ENCODE data around the gene CIB4. TPM values are rescaled to one million over a fixed set of nuclear protein-coding genes. Genes with fewer than 3 reads are reported as not detected.

The CIB4 gene
- total and polyA plus RNA-seq, 5 donors: not detected

- Histone ChIP-seq H3K4me3 (ENCODE audit: low read length) (no peak overlapping the region), H3K27me3 (ENCODE audit: control insufficient read depth, insufficient read depth) (no peaks in the 10 kb centered on the region), H3K9me3 (ENCODE audit: control insufficient read depth, low read length) (no peaks in the 10 kb centered on the region), H3K27ac (ENCODE audit: low read length) (no peak overlapping the region), H3K4me1 (ENCODE audit: control insufficient read depth, insufficient read depth, low read length) (no peaks in the 10 kb centered on the region)
- intact Hi-C loops (cut with DNase I): no loop called here
- ATAC-seq (no peak), DNase-seq (no peak)
- 76% methylated on average over 2 of the region's 2 CpGs for WGBS
Observed at GRCh38 chr2:26599387-26599786, 41.8 kb downstream of the CIB4 start.

- Histone ChIP-seq H3K4me3 (ENCODE audit: low read length) (no peak overlapping the region), H3K27ac (ENCODE audit: low read length) (no peak overlapping the region), H3K9me3 (ENCODE audit: control insufficient read depth, low read length) (no peaks in the 10 kb centered on the region), H3K27me3 (ENCODE audit: control insufficient read depth, insufficient read depth) (no peaks in the 10 kb centered on the region), H3K4me1 (ENCODE audit: control insufficient read depth, insufficient read depth, low read length) (no peaks in the 10 kb centered on the region)
- whole genome bisulfite sequencing: 51% methylated on average over 4 of the region's 4 CpGs
- ATAC-seq: no peak
- DNase-seq: no peak
- intact Hi-C loops (cut with DNase I): no loop called here
Observed at GRCh38 chr2:26598996-26599373, 42.2 kb downstream of the CIB4 start.

GRCh38 chr2:26598336-26598995, 42.7 kb downstream of the CIB4 start:
- no peak for DNase-seq
- ATAC-seq: peak; percentile 20 to 22
- Histone ChIP-seq H3K9me3 (ENCODE audit: control insufficient read depth, low read length) (no peaks in the 10 kb centered on the region), H3K4me1 (ENCODE audit: control insufficient read depth, insufficient read depth, low read length) (no peaks in the 10 kb centered on the region), H3K27ac (ENCODE audit: low read length) (no peak overlapping the region), H3K27me3 (ENCODE audit: control insufficient read depth, insufficient read depth) (no peaks in the 10 kb centered on the region), H3K4me3 (ENCODE audit: low read length) (no peak overlapping the region)
- intact Hi-C loops (cut with DNase I): no loop called here
- 61% methylated on average over 13 of the region's 13 CpGs for WGBS

DNA sequence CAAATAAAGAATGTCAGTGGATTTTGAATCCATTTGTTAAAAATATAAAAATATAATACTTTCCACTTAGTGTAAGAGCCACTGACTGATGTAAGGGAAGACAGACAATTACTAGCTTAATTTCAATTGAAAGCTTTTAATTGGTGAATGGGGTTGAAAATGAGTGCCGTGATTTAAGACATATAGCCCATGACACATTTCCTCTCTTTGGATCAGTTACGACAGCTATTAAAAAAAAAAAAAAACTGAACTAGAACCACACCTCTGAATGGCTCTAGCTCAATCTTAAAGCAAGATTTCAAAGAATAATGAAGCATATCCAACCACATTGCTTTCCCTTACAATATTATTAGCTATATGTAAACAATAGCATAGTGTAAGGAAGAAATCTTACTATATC, 44.0 kb downstream of the CIB4 start:
- no peaks in the 10 kb centered on the region for H3K27me3 ChIP-seq (ENCODE audit: control insufficient read depth, insufficient read depth)
- no peak for DNase-seq
- no peak overlapping the region for H3K4me3 ChIP-seq (ENCODE audit: low read length)
- 46% methylated on average over 2 of the region's 2 CpGs for WGBS
- intact Hi-C loops (cut with DNase I): no loop called here
- no peaks in the 10 kb centered on the region for H3K9me3 ChIP-seq (ENCODE audit: control insufficient read depth, low read length)
- ATAC-seq: no peak
- H3K27ac ChIP-seq (ENCODE audit: low read length): no peak overlapping the region
- no peaks in the 10 kb centered on the region for H3K4me1 ChIP-seq (ENCODE audit: control insufficient read depth, insufficient read depth, low read length)

DNA sequence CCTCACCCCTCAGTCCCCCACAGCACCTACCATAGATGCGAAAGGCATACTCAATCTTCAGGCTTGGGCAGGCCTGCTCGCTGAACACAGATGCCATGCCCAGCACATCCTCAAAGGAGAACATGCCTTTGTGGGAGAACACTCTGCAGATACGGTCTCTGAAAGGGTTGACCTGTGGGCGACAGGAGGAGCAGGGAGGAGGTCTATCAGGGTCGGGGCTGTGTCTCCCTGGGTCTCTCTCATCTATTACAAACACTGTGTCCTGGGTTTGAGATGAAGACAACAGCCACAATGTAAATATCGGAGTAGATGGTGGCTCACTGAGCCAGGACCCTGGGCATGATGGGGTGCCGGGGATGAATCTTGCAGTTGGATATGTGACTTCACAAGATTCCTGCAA, 46.0 kb downstream of the CIB4 start:
- Histone ChIP-seq H3K27ac (ENCODE audit: low read length) (no peak overlapping the region), H3K4me3 (ENCODE audit: low read length) (no peak overlapping the region), H3K9me3 (ENCODE audit: control insufficient read depth, low read length) (no peaks in the 10 kb centered on the region), H3K27me3 (ENCODE audit: control insufficient read depth, insufficient read depth) (no peaks in the 10 kb centered on the region), H3K4me1 (ENCODE audit: control insufficient read depth, insufficient read depth, low read length) (no peaks in the 10 kb centered on the region)
- no peak for DNase-seq
- intact Hi-C loops (cut with DNase I): no loop called here
- 83% methylated on average over 7 of the region's 7 CpGs for WGBS
- ATAC-seq: no peak

DNA sequence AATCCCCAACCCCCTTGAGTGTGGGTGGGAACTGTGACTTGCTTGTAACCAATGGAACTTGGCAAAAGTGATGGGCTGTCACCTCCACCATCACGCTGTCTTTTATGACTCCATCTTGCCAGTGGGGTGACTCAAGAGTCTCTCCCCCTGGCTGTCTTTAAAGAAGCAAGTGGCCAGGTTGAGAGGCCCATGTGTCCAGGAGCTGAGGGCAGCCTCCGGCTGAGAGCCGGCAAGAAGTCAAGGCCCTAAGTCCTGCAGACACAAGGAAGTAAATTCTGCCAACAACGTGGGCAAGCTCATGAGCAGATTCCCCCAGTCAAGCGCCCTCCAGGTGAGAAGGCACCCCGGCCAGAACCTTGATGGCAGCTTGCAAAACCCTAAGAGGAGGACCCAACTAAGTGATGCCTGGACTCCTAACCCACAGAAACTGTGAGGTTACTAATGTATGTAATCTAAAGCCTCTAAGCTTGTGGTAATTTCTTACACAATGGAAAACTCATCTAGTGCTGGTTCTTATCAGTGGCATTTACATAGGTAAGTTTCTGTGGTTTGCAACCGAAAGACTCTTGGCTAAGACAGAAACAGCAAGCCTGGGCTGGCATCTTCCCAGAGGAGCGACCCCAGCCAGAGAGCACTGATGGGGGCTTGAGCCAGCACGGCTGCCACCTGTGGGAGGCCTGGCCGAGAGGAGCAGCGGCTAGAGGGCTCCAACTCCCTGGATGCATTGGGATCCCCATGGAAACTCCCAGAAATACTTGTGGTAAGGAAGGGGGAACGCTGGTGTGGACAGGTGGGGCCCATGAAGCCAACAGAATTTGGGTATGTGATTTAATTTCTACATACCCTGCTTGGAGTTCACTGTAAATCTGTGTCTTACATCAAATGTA, 49.3 kb downstream of the CIB4 start:
- intact Hi-C loops (cut with DNase I): no loop called here
- no peak for ATAC-seq

DNA sequence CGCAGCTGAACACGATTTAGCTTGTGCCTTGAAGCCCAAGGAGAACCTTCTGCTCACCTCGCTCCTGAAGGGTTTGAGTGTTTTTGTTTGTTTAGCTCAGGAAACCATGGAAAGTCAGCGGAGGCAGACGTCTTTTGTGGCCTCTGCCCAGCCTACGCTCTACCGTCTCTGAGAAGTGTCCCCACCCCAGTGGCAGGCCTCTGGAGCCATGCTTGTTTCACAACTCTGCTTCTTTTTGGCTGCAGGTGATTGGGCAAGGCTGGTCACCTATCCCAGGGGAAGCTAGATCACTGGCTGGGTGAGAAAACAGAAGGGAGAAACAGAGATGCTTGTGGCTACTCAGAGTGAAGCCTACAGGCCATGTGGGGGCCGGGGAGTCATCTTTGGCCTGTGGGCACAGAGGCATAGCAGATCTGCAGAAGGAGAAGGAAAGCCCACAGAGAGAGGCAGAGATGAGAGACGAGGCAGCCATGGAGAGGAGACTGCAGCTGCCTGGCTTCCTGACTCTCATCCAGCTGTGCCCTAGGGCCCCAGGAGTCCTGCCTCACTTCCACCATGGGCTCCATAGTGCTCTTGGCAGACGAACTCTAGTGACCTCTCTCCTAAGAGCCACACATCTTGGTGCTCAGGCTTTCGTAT, 50.1 kb downstream of the CIB4 start:
- WGBS: 74% methylated on average over 11 of the region's 11 CpGs
- Histone ChIP-seq H3K27ac (ENCODE audit: low read length) (no peak overlapping the region), H3K4me3 (ENCODE audit: low read length) (no peak overlapping the region), H3K9me3 (ENCODE audit: control insufficient read depth, low read length) (no peaks in the 10 kb centered on the region), H3K27me3 (ENCODE audit: control insufficient read depth, insufficient read depth) (no peaks in the 10 kb centered on the region), H3K4me1 (ENCODE audit: control insufficient read depth, insufficient read depth, low read length) (no peaks in the 10 kb centered on the region)
- ATAC-seq (no peak), DNase-seq (no peak)
- intact Hi-C loops (cut with DNase I): no loop called here

More for the DNA sequence above, 49.3 kb downstream of the CIB4 start:
- no peak overlapping the region for H3K4me3 ChIP-seq (ENCODE audit: low read length)
- H3K4me1 ChIP-seq (ENCODE audit: control insufficient read depth, insufficient read depth, low read length): no peaks in the 10 kb centered on the region
- 82% methylated on average over 12 of the region's 12 CpGs for WGBS
- DNase-seq: no peak
- H3K9me3 ChIP-seq (ENCODE audit: control insufficient read depth, low read length): no peaks in the 10 kb centered on the region
- no peak overlapping the region for H3K27ac ChIP-seq (ENCODE audit: low read length)
- H3K27me3 ChIP-seq (ENCODE audit: control insufficient read depth, insufficient read depth): no peaks in the 10 kb centered on the region

- 49% methylated on average over 6 of the region's 6 CpGs for WGBS
Observed at GRCh38 chr2:26590508-26590907, 50.7 kb downstream of the CIB4 start.

GRCh38 chr2:26588576-26588975, 52.6 kb downstream of the CIB4 start:
- H3K27me3 ChIP-seq (ENCODE audit: control insufficient read depth, insufficient read depth): no peaks in the 10 kb centered on the region
- WGBS: 71% methylated on average over 6 of the region's 6 CpGs
- H3K9me3 ChIP-seq (ENCODE audit: control insufficient read depth, low read length): no peaks in the 10 kb centered on the region
- DNase-seq: no peak
- no peak for ATAC-seq
- no peaks in the 10 kb centered on the region for H3K4me1 ChIP-seq (ENCODE audit: control insufficient read depth, insufficient read depth, low read length)
- intact Hi-C loops (cut with DNase I): no loop called here
- no peak overlapping the region for H3K27ac ChIP-seq (ENCODE audit: low read length)
- no peak overlapping the region for H3K4me3 ChIP-seq (ENCODE audit: low read length)

More at GRCh38 chr2:26590508-26590907, 50.7 kb downstream of the CIB4 start:
- Histone ChIP-seq H3K27ac (ENCODE audit: low read length) (no peak overlapping the region), H3K4me3 (ENCODE audit: low read length) (no peak overlapping the region), H3K4me1 (ENCODE audit: control insufficient read depth, insufficient read depth, low read length) (no peaks in the 10 kb centered on the region), H3K27me3 (ENCODE audit: control insufficient read depth, insufficient read depth) (no peaks in the 10 kb centered on the region), H3K9me3 (ENCODE audit: control insufficient read depth, low read length) (no peaks in the 10 kb centered on the region)
- intact Hi-C loops (cut with DNase I): no loop called here
- ATAC-seq: no peak
- DNase-seq: no peak

DNA sequence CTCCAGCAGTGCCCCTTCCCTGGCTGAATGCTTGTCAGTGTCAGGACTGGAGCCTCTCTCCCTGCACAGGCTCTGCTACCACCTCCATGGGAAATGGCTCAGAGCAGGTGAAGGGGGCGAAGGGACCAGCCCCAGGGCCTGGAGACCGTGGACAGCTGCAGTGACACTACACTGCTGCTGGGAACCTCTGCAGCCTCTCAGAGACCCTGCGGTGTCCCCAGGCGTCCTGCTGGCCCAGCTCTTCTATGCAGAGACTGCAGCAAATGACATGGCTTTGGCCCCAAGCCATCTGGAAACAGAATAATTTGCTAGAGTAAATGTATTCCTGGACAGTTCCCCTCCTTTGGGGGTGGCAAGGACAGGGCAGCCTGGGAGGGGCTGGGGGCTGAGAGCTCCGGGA, 53.2 kb downstream of the CIB4 start:
- 58% methylated on average over 5 of the region's 5 CpGs for WGBS
- intact Hi-C loops (cut with DNase I): no loop called here
- Histone ChIP-seq H3K4me3 (ENCODE audit: low read length) (no peak overlapping the region), H3K4me1 (ENCODE audit: control insufficient read depth, insufficient read depth, low read length) (no peaks in the 10 kb centered on the region), H3K9me3 (ENCODE audit: control insufficient read depth, low read length) (no peaks in the 10 kb centered on the region), H3K27me3 (ENCODE audit: control insufficient read depth, insufficient read depth) (no peaks in the 10 kb centered on the region), H3K27ac (ENCODE audit: low read length) (no peak overlapping the region)
- ATAC-seq (no peak), DNase-seq (no peak)

- ATAC-seq (no peak), DNase-seq (no peak)
- 59% methylated on average over 10 of the region's 10 CpGs for WGBS
- intact Hi-C loops (cut with DNase I): no loop called here
- Histone ChIP-seq H3K27ac (ENCODE audit: low read length) (no peak overlapping the region), H3K4me1 (ENCODE audit: control insufficient read depth, insufficient read depth, low read length) (no peaks in the 10 kb centered on the region), H3K9me3 (ENCODE audit: control insufficient read depth, low read length) (no peaks in the 10 kb centered on the region), H3K4me3 (ENCODE audit: low read length) (no peak overlapping the region), H3K27me3 (ENCODE audit: control insufficient read depth, insufficient read depth) (no peaks in the 10 kb centered on the region)
Observed at GRCh38 chr2:26585966-26586365, 55.2 kb downstream of the CIB4 start.
